ENCODE measurements around the gene VSIG8.

VSIG8 gene

DNA sequence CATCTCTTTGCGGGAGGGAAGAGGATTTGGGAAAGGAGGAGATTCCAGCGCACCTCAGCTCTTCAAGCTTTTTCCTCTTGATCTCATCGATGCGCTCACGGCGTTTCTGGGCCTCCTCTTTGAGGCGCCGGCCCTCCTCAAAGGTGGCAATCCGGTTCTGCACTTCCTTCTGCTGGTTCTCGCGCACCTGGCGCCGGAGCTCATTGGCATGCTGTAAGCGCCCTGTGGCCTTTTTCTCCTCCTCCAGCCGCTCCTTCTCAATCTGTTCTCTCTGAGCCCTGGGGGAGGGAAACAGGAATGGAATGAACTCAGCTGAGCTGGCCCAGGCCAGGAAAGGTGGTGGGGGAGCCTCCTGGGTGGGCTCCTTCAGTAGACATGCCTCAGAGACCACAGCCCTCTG is 10.4 kb upstream of the VSIG8 start:
- no peak for DNase-seq (ENCODE audit: insufficient read length, low spot score)
- FAIRE-seq = no peak
- no peak for TF ChIP-seq TAF1 (IDR thresholded peaks at IDR 0.05; ENCODE audit: low read depth, low read length)
- TF ChIP-seq SPI1 (IDR thresholded peaks at IDR 0.05; ENCODE audit: low read depth, low read length) = no peak

DNA sequence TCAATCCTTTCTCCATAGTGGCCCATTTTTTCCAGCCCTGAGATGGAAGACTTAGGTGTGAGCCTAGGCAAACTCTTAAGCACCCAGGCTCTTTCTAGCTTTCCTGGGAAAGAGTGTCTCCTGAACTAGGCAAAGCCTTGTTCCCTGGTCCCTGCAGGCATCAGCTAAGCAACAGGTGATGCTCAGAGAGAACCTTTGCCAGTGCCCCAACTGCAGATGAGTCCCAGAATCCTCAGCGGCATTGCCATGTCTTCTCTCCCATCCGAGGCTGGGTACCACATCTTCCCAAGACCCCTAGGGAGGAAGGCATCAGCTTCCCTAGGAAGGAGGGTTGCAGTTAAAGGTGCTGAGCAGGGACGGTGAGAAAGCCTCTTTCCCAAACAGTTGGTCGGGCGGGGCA is 8.2 kb upstream of the VSIG8 start:
- TF ChIP-seq SPI1 (IDR thresholded peaks at IDR 0.05; ENCODE audit: low read depth, low read length) (no peak), POU2F2 (IDR thresholded peaks at IDR 0.05; ENCODE audit: low read depth, low read length) (no peak), PAX5 (IDR thresholded peaks at IDR 0.05; ENCODE audit: insufficient read depth, low read length, severe bottlenecking) (no peak), POLR2A (IDR thresholded peaks at IDR 0.05; ENCODE audit: low read depth, low read length) (no peak), TAF1 (IDR thresholded peaks at IDR 0.05; ENCODE audit: low read depth, low read length) (no peak), POLR2AphosphoS5 (IDR thresholded peaks at IDR 0.05; ENCODE audit: low read depth, low read length) (no peak)
- DNase-seq (ENCODE audit: insufficient read length, low spot score) (no peak), FAIRE-seq (no peak)

DNA sequence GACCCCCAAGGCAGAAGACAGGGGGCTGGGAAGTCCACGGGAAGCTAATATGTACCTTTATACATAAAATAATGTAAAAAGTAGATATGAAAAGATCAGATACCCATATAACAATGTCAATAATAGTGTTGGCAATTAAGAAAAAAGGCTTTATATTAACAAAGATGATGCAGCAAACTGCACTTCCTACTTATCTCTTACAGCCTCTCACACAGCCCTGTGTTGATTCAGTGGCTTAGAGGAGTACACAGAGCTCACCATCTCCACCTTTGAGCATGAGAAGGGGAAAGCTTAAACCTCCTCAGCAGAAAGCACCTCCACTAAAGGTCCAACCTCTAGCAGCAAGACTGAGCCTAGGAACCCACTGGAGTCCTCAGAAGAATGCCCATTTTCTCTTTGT is 7.2 kb upstream of the VSIG8 start:
- TF ChIP-seq POU2F2 (IDR thresholded peaks at IDR 0.05; ENCODE audit: low read depth, low read length) (no peak), TAF1 (IDR thresholded peaks at IDR 0.05; ENCODE audit: low read depth, low read length) (no peak), POLR2AphosphoS5 (IDR thresholded peaks at IDR 0.05; ENCODE audit: low read depth, low read length) (no peak), PAX5 (IDR thresholded peaks at IDR 0.05; ENCODE audit: insufficient read depth, low read length, severe bottlenecking) (no peak), POLR2A (IDR thresholded peaks at IDR 0.05; ENCODE audit: low read depth, low read length) (no peak), SPI1 (IDR thresholded peaks at IDR 0.05; ENCODE audit: low read depth, low read length) (no peak)
- DNase-seq (ENCODE audit: insufficient read length, low spot score) (no peak), FAIRE-seq (no peak)

DNA sequence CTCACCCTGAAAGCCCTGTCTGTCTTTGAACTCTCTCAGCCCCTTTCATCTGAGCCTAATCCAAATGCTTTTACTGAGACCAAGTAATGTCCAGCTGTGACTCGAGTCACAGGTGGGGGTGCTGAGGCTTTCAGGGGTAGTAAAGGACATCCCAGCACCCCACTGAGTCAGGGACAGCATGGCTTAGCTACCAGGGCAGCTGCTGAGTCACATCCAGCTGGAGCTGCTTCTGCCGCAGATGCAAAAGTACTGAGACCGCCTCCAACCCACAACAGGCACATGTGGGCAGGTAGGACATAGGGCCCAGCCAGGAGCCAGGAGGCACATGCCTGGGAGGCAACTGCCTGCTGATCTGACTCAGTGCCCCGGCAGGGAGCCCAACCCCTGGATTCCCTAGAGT is 6.7 kb upstream of the VSIG8 start:
- no peak for FAIRE-seq
- TF ChIP-seq TAF1 (IDR thresholded peaks at IDR 0.05; ENCODE audit: low read depth, low read length) = no peak
- TF ChIP-seq POLR2AphosphoS5 (IDR thresholded peaks at IDR 0.05; ENCODE audit: low read depth, low read length) = no peak
- no peak for TF ChIP-seq POLR2A (IDR thresholded peaks at IDR 0.05; ENCODE audit: low read depth, low read length)
- TF ChIP-seq PAX5 (IDR thresholded peaks at IDR 0.05; ENCODE audit: insufficient read depth, low read length, severe bottlenecking) = no peak
- no peak for TF ChIP-seq SPI1 (IDR thresholded peaks at IDR 0.05; ENCODE audit: low read depth, low read length)
- TF ChIP-seq POU2F2 (IDR thresholded peaks at IDR 0.05; ENCODE audit: low read depth, low read length) = no peak
- no peak for DNase-seq (ENCODE audit: insufficient read length, low spot score)

DNA sequence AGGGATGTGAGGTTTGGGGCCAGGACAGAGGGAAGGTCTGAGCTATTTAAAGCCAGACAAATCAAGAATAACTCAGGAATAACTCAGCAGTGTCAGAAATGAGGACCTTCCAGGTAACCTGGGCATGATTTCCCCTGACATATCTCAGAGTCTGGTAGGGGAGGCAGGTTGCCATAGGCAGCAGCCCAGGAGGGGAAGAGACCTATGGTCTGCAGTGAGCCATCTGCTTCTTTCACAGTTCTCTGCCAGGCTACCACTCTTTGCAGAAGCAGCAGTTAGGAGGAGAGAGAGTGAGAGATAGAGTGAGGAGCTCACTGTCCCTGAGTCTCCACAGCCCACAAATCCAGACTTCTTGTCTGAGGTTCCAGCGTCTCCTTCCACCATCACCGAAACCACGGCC is 6.3 kb upstream of the VSIG8 start:
- FAIRE-seq (no peak), DNase-seq (ENCODE audit: insufficient read length, low spot score) (no peak)
- TF ChIP-seq TAF1 (IDR thresholded peaks at IDR 0.05; ENCODE audit: low read depth, low read length) (no peak), SPI1 (IDR thresholded peaks at IDR 0.05; ENCODE audit: low read depth, low read length) (no peak), POLR2A (IDR thresholded peaks at IDR 0.05; ENCODE audit: low read depth, low read length) (no peak), POU2F2 (IDR thresholded peaks at IDR 0.05; ENCODE audit: low read depth, low read length) (no peak), PAX5 (IDR thresholded peaks at IDR 0.05; ENCODE audit: insufficient read depth, low read length, severe bottlenecking) (no peak), POLR2AphosphoS5 (IDR thresholded peaks at IDR 0.05; ENCODE audit: low read depth, low read length) (no peak)

DNA sequence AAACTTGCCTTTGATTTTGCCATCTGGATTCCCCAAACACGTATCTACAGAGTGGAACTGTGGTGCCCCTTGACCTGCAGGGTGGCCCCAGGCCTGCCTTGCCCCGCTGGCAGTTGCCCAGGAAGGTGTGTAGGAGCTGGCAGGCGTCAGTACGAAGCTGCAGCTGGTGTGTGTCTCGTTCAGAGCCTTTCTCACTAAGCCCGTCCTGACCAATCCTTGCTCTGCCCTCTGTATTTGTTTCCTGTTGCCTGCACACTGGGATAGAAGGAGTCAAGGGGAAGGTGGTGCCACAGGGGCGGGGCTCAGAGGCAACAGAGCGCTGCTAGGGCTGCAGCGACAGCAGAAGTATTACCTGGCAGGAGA is 5.2 kb upstream of the VSIG8 start:
- TF ChIP-seq PAX5 (IDR thresholded peaks at IDR 0.05; ENCODE audit: insufficient read depth, low read length, severe bottlenecking) (no peak), SPI1 (IDR thresholded peaks at IDR 0.05; ENCODE audit: low read depth, low read length) (no peak), POU2F2 (IDR thresholded peaks at IDR 0.05; ENCODE audit: low read depth, low read length) (no peak), TAF1 (IDR thresholded peaks at IDR 0.05; ENCODE audit: low read depth, low read length) (no peak), POLR2AphosphoS5 (IDR thresholded peaks at IDR 0.05; ENCODE audit: low read depth, low read length) (no peak), POLR2A (IDR thresholded peaks at IDR 0.05; ENCODE audit: low read depth, low read length) (no peak)
- FAIRE-seq = no peak
- DNase-seq (ENCODE audit: insufficient read length, low spot score) = no peak

DNA sequence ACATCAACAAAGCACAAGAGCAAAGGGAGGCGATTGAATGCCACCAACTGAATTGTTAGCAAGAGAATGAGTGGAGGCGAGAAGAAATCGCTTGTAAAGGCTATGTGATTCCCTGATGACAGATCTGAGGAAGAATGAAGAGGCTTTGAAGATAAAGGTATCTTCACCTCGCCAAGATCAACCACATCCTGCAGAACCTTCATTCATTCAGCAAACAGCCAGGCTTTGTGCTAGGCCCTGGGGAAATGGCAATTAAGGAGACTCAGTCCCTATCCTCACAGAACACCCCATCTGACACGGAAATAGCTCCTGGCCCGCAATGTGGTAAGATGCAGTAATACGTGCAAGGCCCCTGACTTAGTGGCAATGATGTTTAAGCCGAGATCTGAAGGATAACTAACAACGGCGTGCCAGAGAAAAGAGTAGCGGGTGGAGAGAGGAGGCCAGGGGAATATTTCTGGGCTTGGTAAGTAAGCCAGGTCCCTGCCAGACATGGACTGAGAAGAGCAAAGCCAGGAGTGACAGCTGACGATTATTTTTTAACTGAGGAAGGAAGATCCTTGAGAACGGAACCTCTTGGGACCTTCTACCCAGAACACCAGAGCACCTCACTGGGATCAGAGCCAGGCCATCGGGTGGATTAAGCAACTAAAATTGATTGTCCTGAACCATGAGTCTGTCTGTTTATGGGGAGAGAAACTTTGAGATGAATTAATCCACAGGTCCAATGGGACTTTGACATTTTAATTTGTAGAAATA is 4.6 kb upstream of the VSIG8 start:
- DNase-seq (ENCODE audit: insufficient read length, low spot score) = no peak
- FAIRE-seq = no peak
- no peak for TF ChIP-seq SPI1 (IDR thresholded peaks at IDR 0.05; ENCODE audit: low read depth, low read length)
- TF ChIP-seq POLR2A (IDR thresholded peaks at IDR 0.05; ENCODE audit: low read depth, low read length) = no peak
- no peak for TF ChIP-seq PAX5 (IDR thresholded peaks at IDR 0.05; ENCODE audit: insufficient read depth, low read length, severe bottlenecking)
- TF ChIP-seq TAF1 (IDR thresholded peaks at IDR 0.05; ENCODE audit: low read depth, low read length) = no peak
- no peak for TF ChIP-seq POLR2AphosphoS5 (IDR thresholded peaks at IDR 0.05; ENCODE audit: low read depth, low read length)
- TF ChIP-seq POU2F2 (IDR thresholded peaks at IDR 0.05; ENCODE audit: low read depth, low read length) = no peak

DNA sequence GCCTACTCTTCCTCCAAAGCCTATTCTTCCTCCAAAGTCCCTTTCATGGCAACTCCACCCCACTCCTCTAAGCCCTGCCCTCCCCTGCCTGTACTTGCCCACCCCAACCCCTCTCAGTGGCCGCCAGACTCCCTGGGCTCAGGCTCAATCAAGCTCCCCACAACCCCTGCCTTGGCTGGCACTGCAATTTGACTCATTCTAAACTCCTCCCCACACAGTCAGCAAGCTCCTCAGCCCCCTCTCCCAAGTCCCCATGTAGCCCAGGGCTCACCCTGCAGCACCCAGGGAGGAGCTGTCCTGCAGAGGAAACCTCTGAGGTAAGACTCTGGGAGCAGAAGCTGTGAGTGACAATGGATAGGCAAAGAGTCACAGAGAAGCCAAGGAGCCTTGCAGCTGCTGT is 3.6 kb upstream of the VSIG8 start:
- FAIRE-seq (no peak), DNase-seq (ENCODE audit: insufficient read length, low spot score) (no peak)

DNA sequence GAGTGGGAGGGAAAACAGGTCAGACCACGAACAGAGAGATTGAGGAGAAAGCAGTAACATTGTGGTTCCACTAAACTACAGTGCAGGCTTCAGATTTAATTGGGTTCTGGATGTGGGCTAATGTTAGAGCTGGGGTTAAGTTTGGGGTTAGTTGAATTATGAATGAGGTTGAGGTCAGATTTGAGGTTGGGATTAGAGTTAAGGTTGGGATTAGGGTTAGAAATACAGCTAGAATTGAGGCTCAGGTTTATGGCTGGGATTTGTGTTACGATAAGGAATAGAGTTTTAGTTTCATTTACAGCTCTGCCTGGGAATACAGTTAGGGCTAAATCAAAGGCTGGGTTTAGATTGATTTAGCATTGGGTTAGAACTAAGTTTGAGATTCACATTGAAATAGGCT is 1.8 kb upstream of the VSIG8 start:
- FAIRE-seq (no peak), DNase-seq (ENCODE audit: insufficient read length, low spot score) (no peak)
- TF ChIP-seq POLR2AphosphoS5 (IDR thresholded peaks at IDR 0.05; ENCODE audit: low read depth, low read length) (no peak), POU2F2 (IDR thresholded peaks at IDR 0.05; ENCODE audit: low read depth, low read length) (no peak)

More for the DNA sequence above, 3.6 kb upstream of the VSIG8 start:
- no peak for TF ChIP-seq SPI1 (IDR thresholded peaks at IDR 0.05; ENCODE audit: low read depth, low read length)
- TF ChIP-seq POLR2A (IDR thresholded peaks at IDR 0.05; ENCODE audit: low read depth, low read length) = no peak
- TF ChIP-seq TAF1 (IDR thresholded peaks at IDR 0.05; ENCODE audit: low read depth, low read length) = no peak
- no peak for TF ChIP-seq PAX5 (IDR thresholded peaks at IDR 0.05; ENCODE audit: insufficient read depth, low read length, severe bottlenecking)
- TF ChIP-seq POLR2AphosphoS5 (IDR thresholded peaks at IDR 0.05; ENCODE audit: low read depth, low read length) = no peak
- TF ChIP-seq POU2F2 (IDR thresholded peaks at IDR 0.05; ENCODE audit: low read depth, low read length) = no peak

DNA sequence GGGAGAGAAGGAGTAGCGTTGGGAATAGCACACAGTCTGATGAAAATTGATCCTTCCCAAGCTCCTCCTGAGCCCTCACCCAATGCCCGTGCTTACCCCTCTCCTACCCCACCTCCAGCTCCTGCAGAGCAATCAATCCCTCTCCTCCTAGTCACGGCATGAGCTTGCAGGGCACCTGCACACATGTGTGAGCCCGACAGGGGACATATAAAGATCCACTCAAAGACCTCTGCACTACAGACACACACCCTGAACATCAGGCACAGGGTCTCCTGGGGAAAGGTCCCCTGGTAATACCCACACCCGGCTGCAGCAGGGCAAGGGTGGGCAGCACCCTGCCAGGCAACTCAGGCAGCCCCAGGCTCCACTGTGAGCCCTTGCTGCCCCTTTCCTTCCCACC is 426 bp downstream of the VSIG8 start:
- TF ChIP-seq TAF1 (IDR thresholded peaks at IDR 0.05; ENCODE audit: low read depth, low read length) = no peak
- no peak for TF ChIP-seq POLR2AphosphoS5 (IDR thresholded peaks at IDR 0.05; ENCODE audit: low read depth, low read length)
- TF ChIP-seq SPI1 (IDR thresholded peaks at IDR 0.05; ENCODE audit: low read depth, low read length) = no peak
- no peak for TF ChIP-seq PAX5 (IDR thresholded peaks at IDR 0.05; ENCODE audit: insufficient read depth, low read length, severe bottlenecking)
- no peak for TF ChIP-seq POU2F2 (IDR thresholded peaks at IDR 0.05; ENCODE audit: low read depth, low read length)
- no peak for TF ChIP-seq POLR2A (IDR thresholded peaks at IDR 0.05; ENCODE audit: low read depth, low read length)
- no peak for FAIRE-seq
- no peak for DNase-seq (ENCODE audit: insufficient read length, low spot score)
